Liver (tissue), 9 donors: ENCODE data around the gene RBL2. TPM values are rescaled to one million over a fixed set of nuclear protein-coding genes. Genes with fewer than 3 reads are reported as not detected.
"Not testable (repeated sequence)": the region's sequence is repeated elsewhere in the genome, so short reads cannot be mapped to it uniquely, and the experiment has no call there.

Source experiments
- DNase-seq: peaks from one replicate; pipeline ENCODE4 v3.0.0-alpha.2; 2017; ENCODE audit warnings: low spot score
- H3K27ac ChIP-seq, 2 donors: one replicate each; pipeline ENCODE4 v1.7.0; 2013; ENCODE audit warnings: inconsistent platforms in 2 of 2, low read length in 2 of 2, control low read depth in 1 of 2, low read depth in 1 of 2, mild to moderate bottlenecking in 1 of 2
- H3K27me3 ChIP-seq, 4 donors: one replicate each; pipeline versions ENCODE4 v1.6.1 to v1.7.0; 2013; ENCODE audit warnings: low read length in 3 of 4, inconsistent platforms in 1 of 4, mild to moderate bottlenecking in 1 of 4, moderate library complexity in 1 of 4; ENCODE audit not compliant: control insufficient read depth in 4 of 4, insufficient read depth in 4 of 4
- H3K36me3 ChIP-seq, 4 donors: one replicate each; pipeline versions ENCODE4 v1.6.1 to v1.7.0; 2013; ENCODE audit warnings: low read length in 3 of 4, mild to moderate bottlenecking in 3 of 4, low read depth in 1 of 4, moderate library complexity in 1 of 4; ENCODE audit not compliant: control insufficient read depth in 4 of 4, insufficient read depth in 3 of 4
- H3K4me1 ChIP-seq, 4 donors: one replicate each; pipeline versions ENCODE4 v1.6.1 to v1.7.0; 2013; ENCODE audit warnings: low read length in 3 of 4, mild to moderate bottlenecking in 3 of 4, moderate library complexity in 1 of 4; ENCODE audit not compliant: control insufficient read depth in 4 of 4, insufficient read depth in 4 of 4
- H3K4me3 ChIP-seq, 3 donors: one replicate each; pipeline versions ENCODE4 v1.6.1 to v1.7.0; 2013; ENCODE audit warnings: low read length in 3 of 3, control low read depth in 1 of 3, low read depth in 1 of 3, mild to moderate bottlenecking in 1 of 3
- H3K9ac ChIP-seq, 2 donors: one replicate each; pipeline ENCODE4 v1.7.0; 2013; ENCODE audit warnings: low read length in 2 of 2, mild to moderate bottlenecking in 2 of 2, moderate library complexity in 2 of 2, control low read depth in 1 of 2, low read depth in 1 of 2
- H3K9me3 ChIP-seq, 4 donors: one replicate each; pipeline versions ENCODE4 v1.6.1 to v1.7.0; 2013; ENCODE audit warnings: low read length in 3 of 4; ENCODE audit not compliant: control insufficient read depth in 4 of 4
- ATF3 ChIP-seq: IDR thresholded peaks from 2 replicates; pipeline ENCODE4 v1.6.1; 2016; ENCODE audit warnings: antibody characterized with exemption
- CTCF ChIP-seq: fragments of 150-350 bp; IDR thresholded peaks from 2 replicates; pipeline ENCODE4 v1.5.1; 2017; ENCODE audit warnings: improper control_type of control experiment, low read depth, low read length; ENCODE audit not compliant: missing input control
- EGR1 ChIP-seq, 2 donors: IDR thresholded peaks; 2 replicates each; pipeline ENCODE4 v1.6.1; 2016 to 2018; ENCODE audit warnings: antibody characterized with exemption in 2 of 2, low read depth in 2 of 2
- FOXA2 ChIP-seq: IDR thresholded peaks from 2 replicates; pipeline ENCODE4 v1.6.1; 2016; ENCODE audit warnings: antibody characterized with exemption
- GABPA ChIP-seq, 2 donors: IDR thresholded peaks in 1 of 2; conservative IDR thresholded peaks in 1 of 2; 2 replicates each; pipeline ENCODE4 v1.6.1; 2016; ENCODE audit warnings: antibody characterized with exemption in 2 of 2, mild to moderate bottlenecking in 1 of 2, moderate library complexity in 1 of 2
- HNF4A ChIP-seq, 2 donors: conservative IDR thresholded peaks; 2 replicates each; pipeline ENCODE4 v1.6.1; 2016; ENCODE audit warnings: antibody characterized with exemption in 2 of 2, mild to moderate bottlenecking in 2 of 2
- JUND ChIP-seq, 2 donors: IDR thresholded peaks; 2 replicates each; pipeline ENCODE4 v1.6.1; 2016; ENCODE audit warnings: antibody characterized with exemption in 2 of 2
- MAX ChIP-seq: IDR thresholded peaks from 2 replicates; pipeline ENCODE4 v1.6.1; 2016; ENCODE audit warnings: antibody characterized with exemption
- RXRA ChIP-seq, 2 donors: IDR thresholded peaks; 2 replicates each; pipeline ENCODE4 v1.6.1; 2017 to 2018; ENCODE audit warnings: antibody characterized with exemption in 2 of 2, mild to moderate bottlenecking in 1 of 2
- SP1 ChIP-seq: IDR thresholded peaks from 2 replicates; pipeline ENCODE4 v1.6.1; 2018; ENCODE audit warnings: antibody characterized with exemption, mild to moderate bottlenecking
- TAF1 ChIP-seq: conservative IDR thresholded peaks from 2 replicates; pipeline ENCODE4 v1.6.1; 2016; ENCODE audit warnings: antibody characterized with exemption, mild to moderate bottlenecking
- YY1 ChIP-seq: IDR thresholded peaks from 2 replicates; pipeline ENCODE4 v1.6.1; 2016; ENCODE audit warnings: antibody characterized with exemption, mild to moderate bottlenecking
- WGBS: extraction: QIAGEN DNeasy Blood & Tissue Kit; methylation state at CpG from one replicate; pipeline ENCODE4 v1.1.7; 2013; 5-methylcytosine and 5-hydroxymethylcytosine counted together
- polyA plus RNA-seq, 2 donors: library from polyadenylated mRNA; stranded (reverse) in 1 of 2; unstranded in 1 of 2; fragments of 200-250 nt in 1 of 2; fragments of >200 nt in 1 of 2; fragmentation: Nextera tagmentation in 1 of 2; extraction: Ambion mirVana in 1 of 2; gene quantifications; one replicate each; pipeline versions ENCODE4 v1.2.1 to v1.2.3, GENCODE V29; 2013 to 2015
- total RNA-seq, 2 donors: library from RNA; depleted of rRNA; stranded (reverse); fragments of >200 nt; gene quantifications; one replicate each; pipeline ENCODE4 v1.2.3, GENCODE V29; 2014
- TF ChIP-seq, protein P1 (sequence below): IDR thresholded peaks from 2 replicates; pipeline ENCODE4 v1.6.1; 2016; ENCODE audit warnings: antibody characterized with exemption
- TF ChIP-seq, protein P2 (sequence below): IDR thresholded peaks from 2 replicates; pipeline ENCODE4 v1.6.1; 2016; ENCODE audit warnings: antibody characterized with exemption, mild to moderate bottlenecking
- donor health status: healthy.
- donor health status: healthy.
- donor health status: healthy.
- donor health status: healthy.
- donor health status: healthy.

Gene RBL2
- total and polyA plus RNA-seq, 4 donors: 19.2 to 64.3 (median 28.4) TPM

DNA sequence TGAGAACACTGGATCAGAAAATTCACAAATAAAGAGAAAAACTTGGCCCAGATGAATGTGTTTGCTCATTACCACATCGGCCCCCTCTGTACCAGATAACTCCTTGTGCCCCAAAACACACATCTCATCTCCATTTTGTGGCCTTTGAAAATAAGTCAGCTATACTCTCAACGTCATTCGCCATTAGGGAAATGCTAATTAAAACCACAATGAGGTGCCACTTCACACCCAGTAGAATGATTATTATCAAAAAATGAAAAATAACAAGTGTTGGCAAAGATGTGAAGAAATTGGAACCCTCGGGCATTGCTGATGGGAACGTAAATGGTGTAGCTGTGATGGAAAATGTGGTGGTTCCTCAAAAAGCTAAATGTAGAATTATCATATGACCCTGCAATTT lies 103.4 kb downstream of the RBL2 start:
- TF ChIP-seq EGR1 (IDR thresholded peaks at IDR 0.05; ENCODE audit: low read depth in 2 of 2) (no peak), SP1 (no peak), GABPA (IDR thresholded peaks at IDR 0.05 in 1 of 2, conservative IDR thresholded peaks at IDR 0.05 in 1 of 2) (no peak), JUND (IDR thresholded peaks at IDR 0.05) (no peak), MAX (no peak), RXRA (IDR thresholded peaks at IDR 0.05) (no peak), ATF3 (no peak), CTCF (no peak), FOXA2 (no peak), HNF4A (conservative IDR thresholded peaks at IDR 0.05) (no peak), YY1 (no peak), TAF1 (no peak)
- TF ChIP-seq, protein P1, sequence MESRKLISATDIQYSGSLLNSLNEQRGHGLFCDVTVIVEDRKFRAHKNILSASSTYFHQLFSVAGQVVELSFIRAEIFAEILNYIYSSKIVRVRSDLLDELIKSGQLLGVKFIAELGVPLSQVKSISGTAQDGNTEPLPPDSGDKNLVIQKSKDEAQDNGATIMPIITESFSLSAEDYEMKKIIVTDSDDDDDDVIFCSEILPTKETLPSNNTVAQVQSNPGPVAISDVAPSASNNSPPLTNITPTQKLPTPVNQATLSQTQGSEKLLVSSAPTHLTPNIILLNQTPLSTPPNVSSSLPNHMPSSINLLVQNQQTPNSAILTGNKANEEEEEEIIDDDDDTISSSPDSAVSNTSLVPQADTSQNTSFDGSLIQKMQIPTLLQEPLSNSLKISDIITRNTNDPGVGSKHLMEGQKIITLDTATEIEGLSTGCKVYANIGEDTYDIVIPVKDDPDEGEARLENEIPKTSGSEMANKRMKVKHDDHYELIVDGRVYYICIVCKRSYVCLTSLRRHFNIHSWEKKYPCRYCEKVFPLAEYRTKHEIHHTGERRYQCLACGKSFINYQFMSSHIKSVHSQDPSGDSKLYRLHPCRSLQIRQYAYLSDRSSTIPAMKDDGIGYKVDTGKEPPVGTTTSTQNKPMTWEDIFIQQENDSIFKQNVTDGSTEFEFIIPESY: no peak
- TF ChIP-seq, protein P2, sequence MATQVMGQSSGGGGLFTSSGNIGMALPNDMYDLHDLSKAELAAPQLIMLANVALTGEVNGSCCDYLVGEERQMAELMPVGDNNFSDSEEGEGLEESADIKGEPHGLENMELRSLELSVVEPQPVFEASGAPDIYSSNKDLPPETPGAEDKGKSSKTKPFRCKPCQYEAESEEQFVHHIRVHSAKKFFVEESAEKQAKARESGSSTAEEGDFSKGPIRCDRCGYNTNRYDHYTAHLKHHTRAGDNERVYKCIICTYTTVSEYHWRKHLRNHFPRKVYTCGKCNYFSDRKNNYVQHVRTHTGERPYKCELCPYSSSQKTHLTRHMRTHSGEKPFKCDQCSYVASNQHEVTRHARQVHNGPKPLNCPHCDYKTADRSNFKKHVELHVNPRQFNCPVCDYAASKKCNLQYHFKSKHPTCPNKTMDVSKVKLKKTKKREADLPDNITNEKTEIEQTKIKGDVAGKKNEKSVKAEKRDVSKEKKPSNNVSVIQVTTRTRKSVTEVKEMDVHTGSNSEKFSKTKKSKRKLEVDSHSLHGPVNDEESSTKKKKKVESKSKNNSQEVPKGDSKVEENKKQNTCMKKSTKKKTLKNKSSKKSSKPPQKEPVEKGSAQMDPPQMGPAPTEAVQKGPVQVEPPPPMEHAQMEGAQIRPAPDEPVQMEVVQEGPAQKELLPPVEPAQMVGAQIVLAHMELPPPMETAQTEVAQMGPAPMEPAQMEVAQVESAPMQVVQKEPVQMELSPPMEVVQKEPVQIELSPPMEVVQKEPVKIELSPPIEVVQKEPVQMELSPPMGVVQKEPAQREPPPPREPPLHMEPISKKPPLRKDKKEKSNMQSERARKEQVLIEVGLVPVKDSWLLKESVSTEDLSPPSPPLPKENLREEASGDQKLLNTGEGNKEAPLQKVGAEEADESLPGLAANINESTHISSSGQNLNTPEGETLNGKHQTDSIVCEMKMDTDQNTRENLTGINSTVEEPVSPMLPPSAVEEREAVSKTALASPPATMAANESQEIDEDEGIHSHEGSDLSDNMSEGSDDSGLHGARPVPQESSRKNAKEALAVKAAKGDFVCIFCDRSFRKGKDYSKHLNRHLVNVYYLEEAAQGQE: no peak
- H3K9me3 ChIP-seq: no peaks in the 10 kb centered on the region
- WGBS: 78% methylated on average over 5 of the region's 5 CpGs
- no peaks in the 10 kb centered on the region for H3K4me1 ChIP-seq
- no peaks in the 10 kb centered on the region for H3K27me3 ChIP-seq
- DNase-seq: no peak
- H3K4me3 ChIP-seq: no peak overlapping the region
- H3K27ac ChIP-seq: no peak overlapping the region
- H3K36me3 ChIP-seq: no peaks in the 10 kb centered on the region
- H3K9ac ChIP-seq: no peak overlapping the region

- H3K27me3 ChIP-seq, H3K4me3 ChIP-seq, H3K9me3 ChIP-seq, H3K27ac ChIP-seq, H3K36me3 ChIP-seq, DNase-seq, H3K4me1 ChIP-seq, H3K9ac ChIP-seq: not testable (repeated sequence)
- WGBS: 91% methylated on average over 24 of the region's 27 CpGs
These were observed 105.1 kb downstream of the RBL2 start for GRCh38 chr16:53539346-53539745.

GRCh38 chr16:53539759-53540718 lies 105.8 kb downstream of the RBL2 start:
- not testable (repeated sequence) for H3K4me1 ChIP-seq, DNase-seq, H3K4me3 ChIP-seq, H3K9ac ChIP-seq, H3K27ac ChIP-seq, H3K27me3 ChIP-seq, H3K36me3 ChIP-seq, H3K9me3 ChIP-seq
- 75% methylated on average over 13 of the region's 13 CpGs for WGBS
